Inferior parietal cortex (tissue), 1 donor: ENCODE measurements around the gene RAB3GAP1.
"Not testable (repeated sequence)": the region's sequence is repeated elsewhere in the genome, so short reads cannot be mapped to it uniquely, and the experiment has no call there.

ENCODE experiments used
- DNase-seq: peaks from one replicate; pipeline ENCODE4 v3.0.0-alpha.2; 2016; ENCODE audit errors: extremely low spot score

Gene RAB3GAP1

GRCh38 chr2:135055182-135055786 lies 3.2 kb downstream of the RAB3GAP1 start:
- DNase-seq = no peak

- DNase-seq = no peak
Measured at GRCh38 chr2:135056790-135057189, 4.7 kb downstream of the RAB3GAP1 start.

GRCh38 chr2:135059577-135059976 lies 7.5 kb downstream of the RAB3GAP1 start:
- no peak for DNase-seq

- no peak for DNase-seq
Measured at GRCh38 chr2:135063210-135063609, 11.1 kb downstream of the RAB3GAP1 start.

GRCh38 chr2:135064149-135064548 lies 12.1 kb downstream of the RAB3GAP1 start:
- no peak for DNase-seq

GRCh38 chr2:135066710-135067109 lies 14.6 kb downstream of the RAB3GAP1 start:
- DNase-seq = no peak

GRCh38 chr2:135072125-135072997 lies 20.3 kb downstream of the RAB3GAP1 start:
- DNase-seq = no peak

- DNase-seq = no peak
Measured at GRCh38 chr2:135074216-135074615, 22.1 kb downstream of the RAB3GAP1 start.

- DNase-seq = no peak
Measured at GRCh38 chr2:135076556-135076955, 24.5 kb downstream of the RAB3GAP1 start.

GRCh38 chr2:135078417-135078816 lies 26.3 kb downstream of the RAB3GAP1 start:
- no peak for DNase-seq

- DNase-seq = no peak
Measured at GRCh38 chr2:135086222-135086621, 34.1 kb downstream of the RAB3GAP1 start.

GRCh38 chr2:135089597-135089996 lies 37.5 kb downstream of the RAB3GAP1 start:
- not testable (repeated sequence) for DNase-seq

GRCh38 chr2:135091681-135092080 lies 39.6 kb downstream of the RAB3GAP1 start:
- DNase-seq = no peak

GRCh38 chr2:135093193-135093592 lies 41.1 kb downstream of the RAB3GAP1 start:
- no peak for DNase-seq

- no peak for DNase-seq
Measured at GRCh38 chr2:135093670-135094330, 41.7 kb downstream of the RAB3GAP1 start.

GRCh38 chr2:135094508-135094907 lies 42.4 kb downstream of the RAB3GAP1 start:
- no peak for DNase-seq

GRCh38 chr2:135095591-135095990 lies 43.5 kb downstream of the RAB3GAP1 start:
- DNase-seq = no peak

GRCh38 chr2:135096665-135097446 lies 44.8 kb downstream of the RAB3GAP1 start:
- no peak for DNase-seq

GRCh38 chr2:135097532-135098231 lies 45.6 kb downstream of the RAB3GAP1 start:
- no peak for DNase-seq

- DNase-seq = no peak
Measured at GRCh38 chr2:135099802-135100483, 47.9 kb downstream of the RAB3GAP1 start.

- no peak for DNase-seq
Measured at GRCh38 chr2:135103843-135104242, 51.8 kb downstream of the RAB3GAP1 start.
